ENCODE measurements around the gene SCRN2. TPM values are rescaled to one million over a fixed set of nuclear protein-coding genes. Genes with fewer than 3 reads are reported as not detected.
A peak's percentile ranks its signal among the peaks of the same experiment; 100 is the strongest.

SCRN2 gene
- total RNA-seq, 1 experiment from 2014 or later, result 25.6 TPM

DNA sequence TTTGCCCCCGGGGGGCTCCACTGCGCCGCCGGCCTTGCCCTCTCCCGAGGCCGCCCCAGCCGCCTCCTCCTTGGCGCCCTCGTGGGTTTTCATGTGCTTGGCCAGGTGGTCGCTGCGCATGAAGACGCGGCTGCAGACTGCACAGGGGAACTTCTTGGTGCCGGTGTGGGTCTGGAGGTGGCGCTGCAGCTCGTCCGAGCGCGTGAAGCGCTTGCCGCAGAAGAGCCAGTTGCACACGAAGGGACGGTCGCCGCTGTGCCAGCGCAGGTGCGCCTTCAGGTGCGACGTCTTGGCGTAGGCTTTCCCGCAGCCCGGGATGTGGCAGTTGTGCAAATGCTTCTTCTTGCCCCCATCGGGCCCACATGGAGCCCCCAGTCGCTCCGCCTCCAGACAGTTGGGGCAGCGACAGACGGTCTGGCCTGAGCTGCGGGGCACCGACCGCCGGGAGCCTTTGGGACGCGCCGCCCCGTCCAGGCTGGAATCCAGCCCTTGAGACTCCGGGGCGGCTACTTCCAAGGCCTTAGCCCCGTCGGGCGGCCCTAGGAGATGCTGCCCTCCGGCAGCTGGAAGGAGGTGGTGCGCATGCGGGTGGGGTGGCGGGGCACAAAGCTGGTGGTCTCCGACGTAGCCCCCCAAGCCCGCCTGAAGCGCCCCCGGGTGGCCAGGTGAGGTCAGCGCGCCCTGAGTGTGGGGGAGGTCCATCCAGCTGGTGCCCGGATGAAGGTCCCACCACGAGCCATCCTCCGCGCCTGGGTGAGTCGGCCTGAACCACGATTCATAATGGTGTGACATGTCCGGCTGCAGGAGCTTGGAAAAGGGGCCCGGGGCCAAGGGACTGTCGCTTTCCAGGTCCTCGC lies 6.5 kb upstream of the SCRN2 start:
- no peak for DNase-seq (ENCODE audit: extremely low read depth, low read depth)

DNA sequence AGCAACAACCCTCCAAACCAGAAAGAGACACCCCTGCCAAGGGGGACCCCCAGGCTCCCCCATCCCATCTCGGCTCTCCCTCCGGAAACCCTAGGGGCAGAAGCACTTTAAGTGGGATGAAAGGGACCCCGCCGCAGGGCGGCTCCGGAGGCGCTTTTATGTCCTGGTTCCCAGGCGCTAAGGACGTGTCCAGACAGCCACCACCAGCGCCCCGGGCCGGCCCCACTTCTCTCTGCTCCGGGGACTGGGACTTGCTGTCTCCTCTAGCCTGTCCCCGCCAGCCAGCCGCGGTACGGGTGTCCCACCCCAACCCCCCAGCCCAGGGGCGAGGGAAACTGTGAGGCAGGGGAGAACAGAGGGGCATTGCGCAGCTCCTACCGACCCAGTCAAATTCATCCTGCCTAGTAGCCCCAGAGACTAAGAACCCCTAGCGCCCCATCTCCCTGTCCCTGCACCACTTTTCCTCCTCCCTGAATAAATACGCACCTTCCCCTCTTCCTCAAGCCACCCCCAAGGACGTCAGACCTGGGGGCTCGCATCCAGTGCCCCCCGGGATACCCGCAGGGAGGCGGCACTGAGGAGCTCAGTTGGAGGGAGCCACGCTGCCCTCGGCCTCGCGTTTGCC lies 5.8 kb upstream of the SCRN2 start:
- DNase-seq (ENCODE audit: extremely low read depth, low read depth), result no peak

DNA sequence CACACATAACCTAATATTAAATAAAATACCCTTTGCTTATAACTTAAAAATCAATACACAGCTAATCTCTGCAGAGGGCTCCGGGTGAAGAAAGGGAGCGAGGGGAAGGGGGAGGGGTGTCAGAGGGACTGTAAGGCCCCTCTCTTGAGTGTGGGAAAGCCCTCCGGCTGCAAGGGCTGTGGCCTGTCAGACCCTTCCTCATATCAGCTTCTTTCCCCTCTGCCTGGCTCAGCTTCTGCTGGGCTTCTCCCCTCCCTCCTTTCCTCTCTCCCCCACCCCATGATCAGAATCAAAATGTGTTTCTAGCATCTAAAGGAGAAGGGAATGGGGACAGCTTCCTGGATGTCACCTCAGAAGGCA lies 4.6 kb upstream of the SCRN2 start:
- no peak for DNase-seq (ENCODE audit: extremely low read depth, low read depth)

DNA sequence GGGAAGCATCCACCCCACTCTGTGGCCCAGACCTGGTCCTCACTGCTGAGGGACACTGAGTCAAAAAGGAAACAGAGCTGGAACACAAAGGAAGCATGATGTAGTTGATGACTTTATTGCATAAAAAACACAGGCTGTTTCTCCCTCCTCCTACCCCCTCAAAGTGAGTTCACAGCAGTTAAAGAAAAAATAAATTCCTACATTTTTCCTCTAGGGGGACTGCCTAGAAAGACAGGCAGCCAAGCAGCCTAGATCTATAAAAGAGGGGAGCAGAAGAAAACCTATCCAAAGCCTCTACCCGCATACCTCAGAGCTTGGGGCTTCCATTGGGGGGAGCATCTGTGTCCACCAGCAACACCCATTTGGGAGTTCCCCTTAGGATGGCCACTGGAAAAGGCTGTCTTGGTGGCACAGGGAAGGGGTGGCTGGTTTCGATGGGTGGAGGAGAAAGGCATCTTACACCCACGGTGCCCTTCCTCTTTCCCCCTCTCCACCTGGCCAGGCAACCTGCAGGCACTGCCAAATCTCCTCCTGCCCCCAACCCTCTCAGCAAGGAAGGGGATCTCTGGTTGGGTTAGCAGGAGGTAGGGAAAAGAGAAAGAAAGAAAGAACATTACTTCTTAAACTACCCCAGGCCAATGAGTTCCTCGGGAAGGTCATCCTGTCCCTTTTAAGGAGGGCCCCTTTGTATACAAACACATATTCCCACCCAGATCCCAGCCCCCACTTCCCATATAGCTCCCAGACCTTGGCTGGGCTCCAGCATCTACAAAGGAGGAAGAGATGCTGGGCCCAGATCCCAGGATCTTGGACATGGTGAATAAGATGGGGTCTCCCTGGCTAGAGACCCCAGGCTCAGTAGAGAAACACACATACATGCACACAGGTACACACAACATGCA lies 4.0 kb upstream of the SCRN2 start:
- no peak for DNase-seq (ENCODE audit: extremely low read depth, low read depth)

DNA sequence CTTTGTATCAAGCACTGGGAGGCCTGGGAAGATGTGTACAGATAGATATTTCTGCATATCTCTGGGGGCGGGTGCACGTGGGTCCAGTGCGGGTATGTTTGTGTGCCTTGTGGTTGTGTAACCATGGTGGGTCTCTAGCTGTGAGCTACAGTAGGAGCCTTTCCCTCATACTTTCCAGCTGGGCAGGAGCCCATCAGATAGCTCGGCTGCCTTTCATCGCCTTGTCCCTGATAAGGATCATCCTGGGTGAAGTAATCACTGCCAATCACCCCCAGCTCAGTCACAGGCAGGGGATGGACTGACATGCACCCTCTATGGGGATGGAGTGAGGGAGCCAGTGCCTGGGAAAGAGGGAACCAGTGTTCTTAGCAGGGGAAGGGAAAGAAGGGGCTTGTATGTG lies 3.2 kb upstream of the SCRN2 start:
- no peak for DNase-seq (ENCODE audit: extremely low read depth, low read depth)

DNA sequence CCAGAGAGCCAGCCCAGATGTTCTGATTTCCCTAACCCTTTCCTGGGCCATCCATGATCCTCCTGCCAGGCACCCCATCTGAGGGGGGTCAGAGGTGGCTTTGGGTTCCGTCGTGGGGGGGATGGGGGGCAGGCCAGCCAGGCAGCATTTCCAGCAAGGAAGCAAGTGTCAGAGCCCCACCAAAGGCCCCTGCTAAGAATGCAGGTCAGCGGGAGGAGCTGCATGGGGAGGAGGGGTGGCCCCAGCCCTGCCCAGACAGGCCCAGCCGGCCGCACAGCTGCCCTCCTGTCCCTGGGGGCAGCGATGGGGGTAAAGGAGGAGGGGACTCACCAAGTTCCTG lies 2.3 kb upstream of the SCRN2 start:
- no peak for DNase-seq (ENCODE audit: extremely low read depth, low read depth)

DNA sequence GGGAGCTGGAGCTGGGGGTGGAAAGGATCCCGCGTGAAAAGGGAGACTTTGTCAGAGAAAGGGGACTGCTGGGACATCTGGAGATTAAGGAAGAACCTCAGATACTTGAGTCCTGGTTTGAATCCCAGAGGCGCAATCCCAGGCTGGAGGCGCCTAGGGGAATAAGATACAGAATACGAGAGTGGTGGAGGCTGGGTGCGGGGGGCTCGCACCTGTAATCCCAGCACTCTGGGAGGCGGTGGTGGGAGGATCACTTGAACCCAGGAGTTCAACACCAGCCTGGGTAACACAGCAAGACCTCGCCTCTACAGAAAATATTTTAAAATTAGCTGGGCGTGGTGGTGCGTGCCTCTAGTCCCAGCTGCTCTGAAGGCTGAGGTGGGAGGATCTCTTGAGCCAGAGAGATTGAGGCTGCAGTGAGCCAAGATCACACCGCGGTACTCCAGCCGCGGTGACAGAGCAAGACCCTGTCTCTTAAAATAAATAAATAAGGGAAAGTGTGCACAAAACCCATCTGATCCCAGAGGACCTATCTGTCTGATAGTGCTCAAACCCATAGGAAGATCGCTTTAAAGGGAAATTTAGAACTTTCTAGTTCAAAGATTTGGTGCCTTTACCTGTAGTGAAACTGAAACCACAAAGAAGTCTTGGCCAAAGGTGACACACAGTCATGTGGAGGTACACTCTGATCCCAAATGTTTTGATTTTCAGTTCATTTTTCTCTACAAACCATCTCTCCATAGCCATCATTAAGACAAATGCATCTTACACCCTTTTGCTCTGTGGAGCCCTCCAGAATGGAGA lies 617 bp upstream of the SCRN2 start:
- DNase-seq (ENCODE audit: extremely low read depth, low read depth), result no peak

DNA sequence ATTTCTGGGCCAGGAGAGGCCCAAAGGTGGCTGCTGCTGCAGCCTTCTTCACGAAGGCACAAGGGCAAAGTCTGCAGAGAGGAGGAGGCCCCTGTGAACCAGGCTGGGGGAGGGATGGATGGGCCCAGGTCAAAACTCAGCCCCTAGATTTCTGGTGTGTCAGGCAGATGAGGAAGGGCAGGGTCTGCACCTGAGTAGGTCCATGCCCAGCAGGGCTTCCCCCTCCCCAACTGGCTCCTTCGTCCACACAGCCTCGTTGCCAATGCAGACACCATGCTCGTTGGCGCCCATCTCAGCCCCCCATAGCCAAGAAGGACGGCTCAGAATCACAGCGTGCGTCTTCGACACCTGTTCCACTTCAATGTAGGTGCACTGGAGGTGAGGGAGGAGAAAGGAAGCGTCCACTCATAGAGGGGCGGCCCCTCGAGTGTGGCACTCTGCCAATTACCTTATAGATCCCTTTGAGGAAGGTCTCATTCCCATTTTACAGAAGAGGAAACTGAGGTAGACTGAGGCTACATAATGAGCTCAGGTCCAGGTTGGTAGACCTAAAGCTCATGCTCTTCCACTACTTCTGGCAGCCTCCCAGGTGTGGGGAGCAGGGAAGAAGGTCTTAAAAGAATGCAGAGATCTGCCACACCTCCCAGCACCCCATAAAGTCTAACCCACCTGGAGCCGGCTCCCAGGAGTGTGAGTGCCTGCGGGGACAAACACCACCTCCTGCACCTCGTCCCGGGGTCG lies 902 bp downstream of the SCRN2 start:
- no peak for DNase-seq (ENCODE audit: extremely low read depth, low read depth)

DNA sequence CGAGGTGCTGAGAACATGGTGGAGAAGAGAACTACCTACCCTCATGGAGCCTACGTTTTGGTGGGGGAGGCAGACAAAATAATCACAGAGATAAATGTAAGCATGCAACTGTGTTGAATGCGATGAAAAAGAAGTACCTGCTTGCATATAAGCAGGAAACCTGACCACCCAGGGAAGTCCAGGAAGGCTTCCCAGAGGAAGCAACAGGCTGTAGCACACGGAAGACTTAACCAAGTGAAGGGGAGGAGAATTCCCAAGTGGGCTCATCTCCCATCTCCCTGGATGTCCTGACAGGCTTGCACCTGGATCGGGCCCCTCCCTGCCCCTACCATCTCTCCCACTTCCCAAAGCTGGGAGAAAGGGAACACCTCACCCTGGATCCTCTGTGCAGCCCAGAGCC lies 2.0 kb downstream of the SCRN2 start:
- no peak for DNase-seq (ENCODE audit: extremely low read depth, low read depth)

DNA sequence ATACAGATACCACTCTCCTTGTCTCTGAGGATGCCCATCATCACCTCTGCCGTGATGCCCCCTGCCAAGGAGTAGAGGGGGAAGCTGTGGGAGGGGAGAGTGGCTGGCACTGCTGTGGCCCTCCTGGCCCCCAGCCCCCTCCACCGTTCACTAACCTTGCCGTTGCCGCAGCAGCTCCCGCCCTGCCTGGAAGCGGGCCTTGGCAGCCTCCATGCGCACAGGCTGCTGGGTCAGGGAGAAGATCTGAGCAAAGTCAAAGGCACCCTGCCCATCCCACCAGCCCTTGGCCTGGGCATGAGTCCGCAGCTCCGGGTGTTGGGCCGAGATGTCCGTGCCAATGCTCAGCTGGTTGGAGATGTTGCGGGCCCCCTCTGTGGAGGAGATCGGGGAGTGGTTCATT lies 2.4 kb downstream of the SCRN2 start:
- no peak for DNase-seq (ENCODE audit: extremely low read depth, low read depth)

DNA sequence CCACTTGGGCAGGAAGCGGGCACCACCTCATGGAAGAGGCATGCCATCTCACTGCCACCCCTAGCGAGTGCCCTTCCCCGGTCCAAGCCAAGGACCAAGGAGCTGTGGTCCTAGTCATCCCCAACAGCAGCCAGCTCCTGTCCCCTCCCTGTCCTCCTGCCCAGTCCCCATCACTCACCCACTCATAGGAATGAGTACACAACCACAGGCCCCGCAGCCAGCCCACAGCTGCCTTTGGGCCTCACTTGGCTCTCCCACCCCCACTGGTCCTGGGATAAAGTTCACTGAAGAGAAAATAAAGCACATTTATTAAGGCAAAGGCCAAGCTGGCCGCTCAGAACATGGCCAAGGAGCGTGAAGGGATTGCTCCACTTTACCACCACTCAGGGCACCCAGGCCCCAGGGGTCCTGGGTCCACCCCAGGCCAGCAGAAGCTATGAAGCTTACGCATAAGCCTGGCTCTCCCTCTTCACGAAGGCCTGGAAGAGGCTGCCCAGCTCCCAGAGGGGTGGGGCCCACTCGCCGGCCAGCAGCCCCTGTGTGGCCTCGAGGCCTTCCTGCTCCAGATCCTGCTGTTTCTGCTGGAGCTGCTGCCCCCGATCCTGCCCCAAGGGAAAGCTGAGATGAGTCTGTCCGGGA lies 3.6 kb downstream of the SCRN2 start:
- DNase-seq (ENCODE audit: extremely low read depth, low read depth), result no peak

DNA sequence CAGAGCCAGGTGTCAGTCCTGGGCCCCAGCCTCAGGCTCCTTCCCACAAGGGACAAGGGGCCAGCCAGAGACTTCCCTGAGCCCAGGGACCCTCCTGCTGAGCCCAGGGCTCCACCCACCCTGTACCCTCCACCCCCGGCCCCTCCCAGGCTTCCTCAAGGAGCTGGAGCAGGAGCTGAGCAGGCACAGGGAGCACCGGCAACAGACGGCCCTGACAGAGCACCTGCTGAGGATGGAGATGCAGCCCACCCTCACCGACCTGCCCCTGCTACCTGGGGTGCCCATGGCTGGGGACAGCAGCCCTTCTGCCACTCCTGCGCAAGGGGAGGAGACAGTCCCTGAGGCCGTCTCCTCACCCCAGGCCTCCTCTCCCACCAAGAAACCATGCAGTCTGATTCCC lies 4.5 kb downstream of the SCRN2 start:
- no peak for DNase-seq (ENCODE audit: extremely low read depth, low read depth)

DNA sequence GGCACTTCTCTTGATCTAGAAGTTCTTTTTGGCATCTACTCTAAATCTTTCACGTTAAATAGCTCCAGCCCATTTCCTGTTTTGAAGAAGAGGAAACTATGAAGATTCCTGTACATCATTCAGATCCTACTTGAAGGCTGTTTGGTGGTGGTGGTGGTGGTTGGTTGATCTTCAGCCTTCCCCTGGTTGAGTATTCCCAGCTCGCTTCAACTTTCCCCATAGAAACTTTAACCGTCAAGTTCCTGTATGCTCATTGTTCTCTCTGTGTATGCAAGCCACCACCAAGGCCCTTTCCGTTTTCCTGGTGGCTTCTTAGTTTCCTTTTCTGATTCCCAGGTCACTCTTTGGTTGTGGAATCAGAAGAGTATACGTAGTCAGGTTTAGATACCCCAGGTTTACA lies 6.3 kb downstream of the SCRN2 start:
- no peak for DNase-seq (ENCODE audit: extremely low read depth, low read depth)

DNA sequence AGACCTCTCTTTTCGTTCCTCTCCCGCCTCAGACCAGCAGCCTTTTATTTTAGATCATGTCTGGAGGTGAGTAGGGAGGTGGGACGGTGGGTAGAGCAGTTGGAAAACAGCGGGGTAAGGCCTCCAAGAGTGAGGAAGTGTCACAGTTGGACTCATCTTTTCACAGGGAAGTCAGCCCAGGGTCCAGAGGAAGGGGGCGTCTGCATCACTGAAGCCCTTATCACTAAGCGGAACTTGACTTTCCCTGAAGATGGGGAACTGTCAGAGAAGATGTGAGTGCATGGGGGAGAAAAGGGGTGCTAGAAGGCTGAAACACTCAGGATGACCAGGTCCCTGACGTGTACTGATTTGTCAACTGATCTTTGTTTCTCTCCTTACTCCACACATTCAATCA lies 9.1 kb downstream of the SCRN2 start:
- DNase-seq (ENCODE audit: extremely low read depth, low read depth), result no peak

DNA sequence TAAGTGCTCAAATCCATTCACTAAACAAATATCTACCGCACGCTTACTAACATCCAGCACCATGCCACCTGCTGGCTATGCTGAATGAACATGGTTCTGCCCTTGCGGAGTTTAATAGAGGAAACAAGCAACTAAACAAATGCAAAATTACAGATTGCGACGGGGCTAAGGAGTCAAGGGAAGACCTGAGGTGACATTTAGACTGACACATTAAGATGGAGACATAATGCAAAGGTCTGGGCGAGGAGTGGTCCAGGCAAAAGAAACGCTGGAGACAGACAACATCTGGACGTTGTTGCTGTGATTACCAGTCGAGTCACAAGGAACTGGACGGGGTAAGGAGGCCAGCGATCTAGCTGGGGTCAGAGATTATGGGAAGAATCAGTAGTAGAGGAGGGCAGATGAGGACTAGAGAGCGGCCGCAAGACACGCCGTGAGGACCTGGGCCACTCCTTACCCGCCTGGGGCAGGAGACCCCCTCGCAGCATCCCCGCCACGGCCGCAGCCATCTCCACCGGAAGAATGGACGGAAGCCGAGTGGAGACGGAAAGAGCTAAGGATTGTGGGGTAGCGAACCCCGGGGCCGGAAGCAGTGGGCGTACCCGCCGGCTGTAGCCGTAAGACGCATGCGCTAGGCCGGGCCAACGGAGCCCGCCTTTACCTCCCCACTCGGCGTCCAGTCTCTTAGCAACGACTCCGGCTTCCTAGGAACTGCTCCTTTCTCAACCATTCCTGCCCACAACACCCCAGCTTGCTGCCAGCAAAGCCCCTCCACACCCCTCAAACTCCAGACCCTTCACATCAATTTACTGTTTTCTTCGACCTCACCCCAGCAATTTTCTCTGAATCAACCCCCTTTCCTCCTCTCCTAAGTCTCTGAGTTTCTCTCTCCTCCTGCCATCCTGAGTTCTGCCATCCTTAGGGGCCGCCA lies 9.8 kb downstream of the SCRN2 start, which contains the start of the genes LRRC46 and MRPL10:
Gene LRRC46, plus strand, starts transcription at position 668 of the 931 bp plus-strand sequence. CDS start 320 bp downstream, outside the sequence.
Gene MRPL10, minus strand, starts transcription at position 539 of the 931 bp plus-strand sequence. Its CDS starts 30 bp downstream, at position 509.
- DNase-seq (ENCODE audit: extremely low read depth, low read depth), result peak; percentile 88

DNA sequence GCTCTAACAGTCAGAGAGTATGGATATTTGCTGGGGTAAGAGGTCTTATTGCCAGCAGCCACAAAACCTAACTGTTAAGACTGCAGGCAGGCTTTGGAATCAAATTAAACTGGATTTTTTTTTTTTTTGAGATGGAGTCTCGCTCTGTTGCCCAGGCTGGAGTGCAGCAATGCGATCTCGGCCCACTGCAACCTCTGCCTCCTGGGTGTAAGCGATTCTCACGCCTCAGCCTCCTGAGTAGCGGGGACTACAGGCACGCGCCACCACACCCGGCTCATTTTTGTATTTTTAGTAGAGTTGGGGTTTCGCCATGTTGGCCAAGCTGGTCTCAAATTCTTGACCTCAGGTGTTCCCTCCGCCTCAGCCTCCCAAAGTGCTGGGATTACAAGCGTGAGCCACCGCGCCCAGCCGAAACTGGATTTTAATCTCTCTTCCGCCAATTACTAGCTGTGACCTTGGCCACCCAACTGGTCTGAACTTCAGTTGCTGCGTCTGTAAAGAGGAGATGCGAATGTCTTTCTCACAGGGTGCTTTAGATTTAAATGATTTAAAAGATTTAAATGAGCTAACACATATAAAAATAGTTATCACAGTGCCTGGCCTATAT lies 10.6 kb downstream of the SCRN2 start:
- DNase-seq (ENCODE audit: extremely low read depth, low read depth), result no peak

DNA sequence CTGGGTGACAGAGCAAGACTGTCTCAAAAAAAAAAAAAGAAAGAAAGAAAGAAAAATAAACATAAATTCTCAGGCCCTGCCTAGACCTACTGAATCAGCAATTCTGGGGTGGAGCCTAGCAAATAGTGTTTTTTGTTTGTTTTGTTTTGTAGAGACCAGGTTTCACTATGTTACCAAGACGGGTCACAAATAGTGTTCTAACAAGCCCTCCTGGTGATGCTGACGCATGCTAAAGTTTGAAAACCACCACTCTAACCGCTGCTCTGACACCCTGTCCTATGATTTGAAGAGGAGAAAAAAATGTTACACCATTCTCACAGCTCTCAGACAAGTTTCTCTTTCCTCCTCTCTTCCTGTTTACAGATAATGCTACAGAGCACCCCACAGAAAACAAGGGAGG lies 11.2 kb downstream of the SCRN2 start:
- no peak for DNase-seq (ENCODE audit: extremely low read depth, low read depth)

DNA sequence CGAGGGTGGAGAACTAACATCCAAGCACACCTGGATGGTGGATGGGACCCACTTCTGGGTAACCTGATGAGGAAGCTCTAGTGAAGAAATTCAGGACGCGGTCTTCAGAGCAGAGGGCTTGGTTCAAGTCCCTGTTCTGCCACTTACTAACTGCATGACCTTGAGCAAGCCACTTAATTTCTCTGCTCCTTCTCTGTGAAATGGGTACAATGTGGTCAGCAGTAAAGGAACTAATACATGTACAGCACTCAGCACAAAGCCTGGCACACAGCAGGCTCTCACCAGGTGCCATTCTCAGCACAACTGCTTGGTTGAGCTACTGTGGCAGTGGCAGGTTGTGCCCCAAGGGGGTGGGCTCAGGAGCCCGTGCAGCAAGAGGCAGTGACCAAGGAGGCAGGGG lies 17.6 kb downstream of the SCRN2 start:
- no peak for DNase-seq (ENCODE audit: extremely low read depth, low read depth)
